Measurements from ENCODE around the gene ABCC4.

ABCC4 gene

GRCh38 chr13:95035311-95036109 is 265.7 kb downstream of the ABCC4 start:
- DNase-seq: no peak

- no peak for DNase-seq
These were observed 267.4 kb downstream of the ABCC4 start for GRCh38 chr13:95033890-95034289.

GRCh38 chr13:95032121-95032520 is 269.1 kb downstream of the ABCC4 start:
- no peak for DNase-seq

GRCh38 chr13:95030821-95031343 is 270.4 kb downstream of the ABCC4 start:
- no peak for DNase-seq

GRCh38 chr13:95027638-95028037 is 273.6 kb downstream of the ABCC4 start:
- no peak for DNase-seq

- no peak for DNase-seq
These were observed 276.1 kb downstream of the ABCC4 start for GRCh38 chr13:95025116-95025515.

GRCh38 chr13:95023405-95023804 is 277.8 kb downstream of the ABCC4 start:
- DNase-seq: no peak

- no peak for DNase-seq
These were observed 280.8 kb downstream of the ABCC4 start for GRCh38 chr13:95020298-95020987.

GRCh38 chr13:95019886-95020285 is 281.4 kb downstream of the ABCC4 start:
- no peak for DNase-seq

GRCh38 chr13:95007322-95007721 is 293.9 kb downstream of the ABCC4 start:
- DNase-seq: no peak

GRCh38 chr13:95005300-95005699 is 296.0 kb downstream of the ABCC4 start:
- no peak for DNase-seq

GRCh38 chr13:95003019-95003813 is 298.0 kb downstream of the ABCC4 start:
- DNase-seq: no peak

- no peak for DNase-seq
These were observed 299.1 kb downstream of the ABCC4 start for GRCh38 chr13:95002126-95002525.

- no peak for DNase-seq
These were observed 301.4 kb downstream of the ABCC4 start for GRCh38 chr13:94999871-95000270.

GRCh38 chr13:94997126-94997525 is 304.1 kb downstream of the ABCC4 start:
- DNase-seq: no peak

- no peak for DNase-seq
These were observed 304.8 kb downstream of the ABCC4 start for GRCh38 chr13:94996445-94996844.

GRCh38 chr13:94994506-94994905 is 306.7 kb downstream of the ABCC4 start:
- no peak for DNase-seq

GRCh38 chr13:94993616-94994015 is 307.6 kb downstream of the ABCC4 start:
- no peak for DNase-seq

GRCh38 chr13:94992036-94992960 is 309.0 kb downstream of the ABCC4 start:
- DNase-seq: no peak

- no peak for DNase-seq
These were observed 312.6 kb downstream of the ABCC4 start for GRCh38 chr13:94988654-94989053.

- no peak for DNase-seq
These were observed 313.4 kb downstream of the ABCC4 start for GRCh38 chr13:94987869-94988268.

GRCh38 chr13:94987081-94987480 is 314.2 kb downstream of the ABCC4 start:
- no peak for DNase-seq
